IMR-90 (cell line): ENCODE data around the gene SLC35F3. TPM values are rescaled to one million over a fixed set of nuclear protein-coding genes. Genes with fewer than 3 reads are reported as not detected.

Source experiments
- ATAC-seq: fragments of 200-7000 bp; cut with Tn5 transposase; 2 replicates; pipeline ENCODE4 v1.9.1; 2020; ENCODE audit warnings: low read depth, mild to moderate bottlenecking, moderate library complexity
- BruUV-seq: library from RNA; stranded (reverse); fragments of 400-500 nt; replicated peaks from 2 replicates; lab custom pipeline; 2021; lab: Mats Ljungman, UMichigan
- CTCF ChIA-PET: fragments of 300-600 bp; formaldehyde crosslinking; extraction: SDS; loops from one replicate; lab custom pipeline; 2021; ENCODE audit warnings: antibody characterized with exemption; lab: Yijun Ruan, JAX
- POLR2A ChIA-PET: fragments of 300-600 bp; sonication (Branson Sonifier 250); formaldehyde crosslinking; loops from one replicate; lab custom pipeline; 2022; ENCODE audit warnings: antibody characterized with exemption; ENCODE audit not compliant: unreplicated experiment; lab: Charles Lee
- DNase-seq: peaks from one replicate; pipeline ENCODE4 v3.0.0; 2013
- H2AFZ ChIP-seq: replicated peaks from 2 replicates; pipeline ENCODE3; 2013; ENCODE audit warnings: low read length, mild to moderate bottlenecking; ENCODE audit not compliant: poor library complexity
- H2AK5ac ChIP-seq: 2 replicates; pipeline ENCODE4 v1.6.1; 2013; ENCODE audit warnings: low read depth, low read length, inconsistent platforms
- H2AK9ac ChIP-seq: replicated peaks from 2 replicates; pipeline ENCODE3; 2013; ENCODE audit warnings: mild to moderate bottlenecking, low read depth, low read length, moderate library complexity; ENCODE audit not compliant: poor library complexity
- H2BK120ac ChIP-seq: 2 replicates; pipeline ENCODE4 v1.6.1; 2013; ENCODE audit warnings: low read depth, low read length, inconsistent platforms
- H2BK15ac ChIP-seq: 3 replicates; pipeline ENCODE4 v1.6.1; 2013; ENCODE audit warnings: low read depth, low read length, inconsistent platforms
- H2BK20ac ChIP-seq: 2 replicates; pipeline ENCODE4 v1.6.1; 2013; ENCODE audit warnings: low read depth, mild to moderate bottlenecking, inconsistent platforms, low read length, moderate library complexity
- H2BK5ac ChIP-seq: 2 replicates; pipeline ENCODE4 v1.6.1; 2013; ENCODE audit warnings: mild to moderate bottlenecking, low read depth, low read length, inconsistent platforms; ENCODE audit not compliant: poor library complexity, severe bottlenecking
- H3K14ac ChIP-seq: replicated peaks from 2 replicates; pipeline ENCODE4 v1.6.1; 2013; ENCODE audit warnings: low read depth, low read length, inconsistent platforms
- H3K18ac ChIP-seq: 2 replicates; pipeline ENCODE4 v1.6.1; 2013; ENCODE audit warnings: low read depth, low read length, control low read depth
- H3K23ac ChIP-seq: 2 replicates; pipeline ENCODE4 v1.6.1; 2013; ENCODE audit warnings: low read depth, low read length, inconsistent platforms
- H3K27ac ChIP-seq: 2 replicates; pipeline ENCODE4 v1.5.1; 2013; ENCODE audit warnings: mild to moderate bottlenecking, control low read depth, low read length; ENCODE audit not compliant: insufficient read depth
- H3K27me3 ChIP-seq: 2 replicates; pipeline ENCODE4 v1.6.1; 2013; ENCODE audit warnings: low read length; ENCODE audit not compliant: control insufficient read depth, insufficient read depth
- H3K36me3 ChIP-seq: 2 replicates; pipeline ENCODE4 v1.6.1; 2013; ENCODE audit warnings: low read length, mixed read lengths; ENCODE audit not compliant: control insufficient read depth, insufficient read depth
- H3K4ac ChIP-seq: 2 replicates; pipeline ENCODE4 v1.6.1; 2013; ENCODE audit warnings: low read depth, low read length, inconsistent platforms
- H3K4me1 ChIP-seq: 2 replicates; pipeline ENCODE4 v1.6.1; 2013; ENCODE audit warnings: low read length, mixed read lengths; ENCODE audit not compliant: control insufficient read depth, insufficient read depth
- H3K4me2 ChIP-seq: 2 replicates; pipeline ENCODE4 v1.6.1; 2013; ENCODE audit warnings: low read depth, mild to moderate bottlenecking, control low read depth, low read length, moderate library complexity
- H3K4me3 ChIP-seq: 2 replicates; pipeline ENCODE4 v1.5.1; 2013; ENCODE audit warnings: low read depth, mild to moderate bottlenecking, control low read depth, low read length, moderate library complexity; ENCODE audit not compliant: insufficient read depth
- H3K56ac ChIP-seq: 2 replicates; pipeline ENCODE4 v1.6.1; 2013; ENCODE audit warnings: low read length, inconsistent platforms; ENCODE audit not compliant: insufficient read depth; ENCODE audit errors: extremely low read depth
- H3K79me1 ChIP-seq, 2 experiments: 2 replicates each; pipeline ENCODE4 v1.6.1; 2013; ENCODE audit warnings: low read length in 2 of 2, inconsistent platforms in 1 of 2, low read depth in 1 of 2
- H3K9ac ChIP-seq: 2 replicates; pipeline ENCODE4 v1.6.1; 2013; ENCODE audit warnings: low read depth, low read length, control low read depth
- H3K9me1 ChIP-seq: 2 replicates; pipeline ENCODE4 v1.6.1; 2013; ENCODE audit warnings: low read length, inconsistent platforms; ENCODE audit not compliant: insufficient read depth
- H3K9me3 ChIP-seq: 2 replicates; pipeline ENCODE4 v1.6.1; 2013; ENCODE audit warnings: low read length; ENCODE audit not compliant: control insufficient read depth, insufficient read depth
- H4K20me1 ChIP-seq: 2 replicates; pipeline ENCODE4 v1.6.1; 2013; ENCODE audit warnings: low read length, inconsistent platforms; ENCODE audit not compliant: insufficient read depth
- H4K5ac ChIP-seq: 2 replicates; pipeline ENCODE4 v1.6.1; 2013; ENCODE audit warnings: mild to moderate bottlenecking, low read depth, low read length, control low read depth
- H4K8ac ChIP-seq, 2 experiments: 2 replicates each; pipeline ENCODE4 v1.6.1; 2013; ENCODE audit warnings: low read depth in 2 of 2, low read length in 2 of 2, control low read depth in 1 of 2, inconsistent platforms in 1 of 2
- H4K91ac ChIP-seq: 2 replicates; pipeline ENCODE4 v1.6.1; 2013; ENCODE audit warnings: low read depth, low read length, inconsistent platforms; ENCODE audit not compliant: insufficient read depth
- BHLHE40 ChIP-seq: fragments of 150-350 bp; IDR thresholded peaks from 2 replicates; pipeline ENCODE4 v1.6.1; 2016; ENCODE audit warnings: mild to moderate bottlenecking, low read depth, low read length
- CEBPB ChIP-seq: IDR thresholded peaks from 2 replicates; pipeline ENCODE4 v1.6.1; 2012; ENCODE audit warnings: low read depth, low read length, improper control_type of control experiment
- CHD1 ChIP-seq: IDR thresholded peaks from 2 replicates; pipeline ENCODE4 v1.6.1; 2012; ENCODE audit warnings: low read depth, low read length, improper control_type of control experiment
- FOS ChIP-seq: fragments of 150-350 bp; IDR thresholded peaks from 2 replicates; pipeline ENCODE4 v1.6.1; 2016; ENCODE audit warnings: low read depth, low read length
- MAFK ChIP-seq: IDR thresholded peaks from 2 replicates; pipeline ENCODE4 v1.6.1; 2012; ENCODE audit warnings: low read depth, low read length, improper control_type of control experiment
- MAZ ChIP-seq: IDR thresholded peaks from 2 replicates; pipeline ENCODE4 v1.6.1; 2012; ENCODE audit warnings: low read depth, mild to moderate bottlenecking, low read length, improper control_type of control experiment, moderate library complexity, borderline replicate concordance
- MXI1 ChIP-seq: IDR thresholded peaks from 2 replicates; pipeline ENCODE4 v1.6.1; 2012; ENCODE audit warnings: low read depth, mild to moderate bottlenecking, low read length, moderate library complexity, borderline replicate concordance
- NFE2L2 ChIP-seq: fragments of 150-350 bp; IDR thresholded peaks from 2 replicates; pipeline ENCODE4 v1.6.1; 2016; ENCODE audit warnings: low read depth, mild to moderate bottlenecking, low read length
- POLR2A ChIP-seq: IDR thresholded peaks from 2 replicates; pipeline ENCODE4 v1.6.1; 2012; ENCODE audit warnings: mild to moderate bottlenecking, low read depth, low read length
- RAD21 ChIP-seq: IDR thresholded peaks from 2 replicates; pipeline ENCODE4 v1.6.1; 2012; ENCODE audit warnings: low read length, improper control_type of control experiment
- RCOR1 ChIP-seq: IDR thresholded peaks from 2 replicates; pipeline ENCODE4 v1.6.1; 2012; ENCODE audit warnings: mild to moderate bottlenecking, low read length, improper control_type of control experiment; ENCODE audit not compliant: insufficient replicate concordance
- RFX5 ChIP-seq: IDR thresholded peaks from 2 replicates; pipeline ENCODE4 v1.8.0; 2012; ENCODE audit warnings: low read depth, mild to moderate bottlenecking, low read length, moderate library complexity
- SMC3 ChIP-seq: fragments of 150-350 bp; IDR thresholded peaks from 2 replicates; pipeline ENCODE4 v1.6.1; 2016; ENCODE audit warnings: low read depth, mild to moderate bottlenecking, antibody characterized with exemption, low read length, moderate library complexity
- WGBS, 2 experiments: methylation state at CpG; one replicate each; pipeline versions ENCODE4 v1.1.5 to v1.1.7; 2013; ENCODE audit warnings: missing lambda C conversion rate in 2 of 2; ENCODE audit not compliant: insufficient read length in 1 of 2; ENCODE audit errors: extremely low coverage in 2 of 2; 5-methylcytosine and 5-hydroxymethylcytosine counted together
- dilution Hi-C: fragments of 300-500 bp; cut with HindIII; formaldehyde crosslinking; loops from one replicate; pipeline ENCODE4 v1.14.3; 2018; ENCODE audit warnings: low sequenced_read_pairs; ENCODE audit not compliant: unreplicated experiment
- in situ Hi-C: fragments of 300-500 bp; cut with MboI; formaldehyde crosslinking; loops from 3 replicates; pipeline ENCODE4 v1.14.3; 2019; ENCODE audit warnings: low sequenced_read_pairs, inconsistent platforms, mixed read lengths
- intact Hi-C: fragments of 100-400 bp; cut with micrococcal nuclease; formaldehyde crosslinking; loops from 2 replicates; pipeline ENCODE4 v1.10.0; 2022
- polyA plus RNA-seq, 3 experiments: library from polyadenylated mRNA; depleted of rRNA; stranded (reverse); fragments of >200 nt; gene quantifications; 2 replicates each; pipeline ENCODE4 v1.2.3, GENCODE V29; 2012; ENCODE audit warnings: low replicate concordance in 1 of 3
- total RNA-seq: library from RNA; depleted of rRNA; stranded (reverse); fragments of >200 nt; gene quantifications from 2 replicates; pipeline ENCODE4 v1.2.3, GENCODE V29; 2012
- TF ChIP-seq, protein P1 (sequence below): fragments of 150-350 bp; IDR thresholded peaks from 2 replicates; pipeline ENCODE4 v1.6.1; 2017; ENCODE audit warnings: mild to moderate bottlenecking, antibody characterized with exemption, low read length, low read depth
- TF ChIP-seq, protein P2 (sequence below): conservative IDR thresholded peaks from 2 replicates; pipeline ENCODE4 v1.5.1; 2012; ENCODE audit warnings: mild to moderate bottlenecking, low read depth, low read length, improper control_type of control experiment
- TF ChIP-seq, protein P3 (sequence below): fragments of 150-350 bp; IDR thresholded peaks from 2 replicates; pipeline ENCODE4 v1.6.1; 2016; ENCODE audit warnings: low read depth, mild to moderate bottlenecking, low read length, moderate library complexity, borderline replicate concordance

Gene SLC35F3
- total and polyA plus RNA-seq, 2 of the 4 experiments (the other 2 are of a cell fraction) = under 0.01 to 0.17 TPM

DNA sequence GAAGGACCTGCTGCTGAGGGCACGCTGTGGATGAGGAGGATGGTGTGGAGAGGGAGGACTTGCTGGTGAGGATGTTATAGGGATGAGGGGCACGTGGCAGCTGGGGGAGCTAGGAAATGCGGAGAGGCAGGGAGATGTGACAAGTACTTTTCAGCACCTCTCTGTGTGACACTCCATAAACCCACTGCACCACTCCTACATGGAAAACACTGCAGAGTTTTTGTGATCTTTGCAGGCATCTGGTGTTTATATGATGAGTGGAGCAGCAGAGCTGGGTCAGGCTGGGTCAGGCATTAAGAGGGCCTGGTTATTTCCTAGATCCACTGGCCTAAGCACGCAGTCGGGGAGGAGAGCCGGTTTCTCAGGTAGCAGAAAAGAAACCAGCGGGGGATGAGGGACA, 301.5 kb downstream of the SLC35F3 start:
- ATAC-seq (peak; percentile 69), DNase-seq (no peak)
- H3K4me2 ChIP-seq = no peak overlapping the region
- no peak overlapping the region for H4K8ac ChIP-seq
- WGBS, 2 experiments = no CpG with 5 or more reads among the region's 7 CpGs
- H3K9ac ChIP-seq = no peak overlapping the region
- intact Hi-C loops (no loop called here), in situ Hi-C loops (no loop called here), dilution Hi-C loops (no loop called here)
- no peaks in the 10 kb centered on the region for H3K79me1 ChIP-seq
- TF ChIP-seq, protein P1, sequence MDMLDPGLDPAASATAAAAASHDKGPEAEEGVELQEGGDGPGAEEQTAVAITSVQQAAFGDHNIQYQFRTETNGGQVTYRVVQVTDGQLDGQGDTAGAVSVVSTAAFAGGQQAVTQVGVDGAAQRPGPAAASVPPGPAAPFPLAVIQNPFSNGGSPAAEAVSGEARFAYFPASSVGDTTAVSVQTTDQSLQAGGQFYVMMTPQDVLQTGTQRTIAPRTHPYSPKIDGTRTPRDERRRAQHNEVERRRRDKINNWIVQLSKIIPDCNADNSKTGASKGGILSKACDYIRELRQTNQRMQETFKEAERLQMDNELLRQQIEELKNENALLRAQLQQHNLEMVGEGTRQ = no peak
- TF ChIP-seq, protein P2, sequence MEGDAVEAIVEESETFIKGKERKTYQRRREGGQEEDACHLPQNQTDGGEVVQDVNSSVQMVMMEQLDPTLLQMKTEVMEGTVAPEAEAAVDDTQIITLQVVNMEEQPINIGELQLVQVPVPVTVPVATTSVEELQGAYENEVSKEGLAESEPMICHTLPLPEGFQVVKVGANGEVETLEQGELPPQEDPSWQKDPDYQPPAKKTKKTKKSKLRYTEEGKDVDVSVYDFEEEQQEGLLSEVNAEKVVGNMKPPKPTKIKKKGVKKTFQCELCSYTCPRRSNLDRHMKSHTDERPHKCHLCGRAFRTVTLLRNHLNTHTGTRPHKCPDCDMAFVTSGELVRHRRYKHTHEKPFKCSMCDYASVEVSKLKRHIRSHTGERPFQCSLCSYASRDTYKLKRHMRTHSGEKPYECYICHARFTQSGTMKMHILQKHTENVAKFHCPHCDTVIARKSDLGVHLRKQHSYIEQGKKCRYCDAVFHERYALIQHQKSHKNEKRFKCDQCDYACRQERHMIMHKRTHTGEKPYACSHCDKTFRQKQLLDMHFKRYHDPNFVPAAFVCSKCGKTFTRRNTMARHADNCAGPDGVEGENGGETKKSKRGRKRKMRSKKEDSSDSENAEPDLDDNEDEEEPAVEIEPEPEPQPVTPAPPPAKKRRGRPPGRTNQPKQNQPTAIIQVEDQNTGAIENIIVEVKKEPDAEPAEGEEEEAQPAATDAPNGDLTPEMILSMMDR = no peak
- no peak for TF ChIP-seq SMC3
- TF ChIP-seq MAZ = no peak
- TF ChIP-seq RFX5 = no peak
- TF ChIP-seq CHD1 = no peak
- TF ChIP-seq CEBPB = no peak
- no peak for TF ChIP-seq BHLHE40
- no peak for TF ChIP-seq MAFK
- TF ChIP-seq RAD21 = no peak
- TF ChIP-seq FOS = no peak
- TF ChIP-seq MXI1 = no peak
- TF ChIP-seq POLR2A = no peak
- TF ChIP-seq, protein P3, sequence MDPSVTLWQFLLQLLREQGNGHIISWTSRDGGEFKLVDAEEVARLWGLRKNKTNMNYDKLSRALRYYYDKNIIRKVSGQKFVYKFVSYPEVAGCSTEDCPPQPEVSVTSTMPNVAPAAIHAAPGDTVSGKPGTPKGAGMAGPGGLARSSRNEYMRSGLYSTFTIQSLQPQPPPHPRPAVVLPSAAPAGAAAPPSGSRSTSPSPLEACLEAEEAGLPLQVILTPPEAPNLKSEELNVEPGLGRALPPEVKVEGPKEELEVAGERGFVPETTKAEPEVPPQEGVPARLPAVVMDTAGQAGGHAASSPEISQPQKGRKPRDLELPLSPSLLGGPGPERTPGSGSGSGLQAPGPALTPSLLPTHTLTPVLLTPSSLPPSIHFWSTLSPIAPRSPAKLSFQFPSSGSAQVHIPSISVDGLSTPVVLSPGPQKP = no peak
- no peak for TF ChIP-seq NFE2L2
- TF ChIP-seq RCOR1 = no peak
- POLR2A ChIA-PET = no interaction called here
- CTCF ChIA-PET = no interaction called here
- no peaks in the 10 kb centered on the region for H4K20me1 ChIP-seq
- no peak overlapping the region for H2BK5ac ChIP-seq
- H2AFZ ChIP-seq = peak overlapping the region; percentile 28
- H3K27ac ChIP-seq = no peak overlapping the region
- H3K9me1 ChIP-seq = no peaks in the 10 kb centered on the region
- no peak overlapping the region for H4K5ac ChIP-seq
- no peak overlapping the region for H4K91ac ChIP-seq
- 0 out of 2 replicates have a peak, but pooled peaks cover 2% of the 10 kb centered on the region for H3K4me1 ChIP-seq
- H2BK120ac ChIP-seq = no peak overlapping the region
- no peak overlapping the region for H2AK9ac ChIP-seq
- H3K14ac ChIP-seq = no peak overlapping the region
- no peaks in the 10 kb centered on the region for H3K27me3 ChIP-seq
- H2BK20ac ChIP-seq = no peak overlapping the region
- H2BK15ac ChIP-seq = no peak overlapping the region
- H3K4me3 ChIP-seq = no peak overlapping the region
- no TSS peak for BruUV-seq
- no peak overlapping the region for H3K18ac ChIP-seq
- H3K36me3 ChIP-seq = no peaks in the 10 kb centered on the region
- H2AK5ac ChIP-seq = no peak overlapping the region
- H3K4ac ChIP-seq = no peak overlapping the region
- no peak overlapping the region for H3K56ac ChIP-seq
- H3K9me3 ChIP-seq = no peaks in the 10 kb centered on the region
- no peak overlapping the region for H3K23ac ChIP-seq
